ENCODE results near the gene WFDC1.

The WFDC1 gene

GRCh38 chr16:84272740-84273320, 21.8 kb upstream of the WFDC1 start:
- Histone ChIP-seq H3K27ac (ENCODE audit: low read depth, low read length, severe bottlenecking) (no peak overlapping the region), H3K9me3 (ENCODE audit: control insufficient read depth, low read length) (no peaks in the 10 kb centered on the region), H3K36me3 (ENCODE audit: control insufficient read depth, insufficient read depth, low read length) (no peaks in the 10 kb centered on the region), H3K4me3 (ENCODE audit: extremely low read depth, insufficient read depth, low read length, poor library complexity, severe bottlenecking) (no peak overlapping the region), H3K4me1 (ENCODE audit: control insufficient read depth, insufficient read depth, low read length, poor library complexity, severe bottlenecking) (no peaks in the 10 kb centered on the region)
- WGBS, 2 experiments (ENCODE audit: insufficient coverage in 2 of 2) = 0% methylated on average over 1 of the region's 1 CpG

- WGBS, 2 experiments (ENCODE audit: insufficient coverage in 2 of 2) = 93 to 94% methylated on average over 9 of the region's 9 CpGs
Observed at GRCh38 chr16:84274515-84274914, 20.2 kb upstream of the WFDC1 start.

GRCh38 chr16:84275585-84276151, 19.0 kb upstream of the WFDC1 start:
- no peaks in the 10 kb centered on the region for H3K9me3 ChIP-seq (ENCODE audit: control insufficient read depth, low read length)
- H3K36me3 ChIP-seq (ENCODE audit: control insufficient read depth, insufficient read depth, low read length) = no peaks in the 10 kb centered on the region
- WGBS, 2 experiments (ENCODE audit: insufficient coverage in 2 of 2) = 81 to 91% methylated on average over 4 of the region's 6 CpGs
- no peaks in the 10 kb centered on the region for H3K4me1 ChIP-seq (ENCODE audit: control insufficient read depth, insufficient read depth, low read length, poor library complexity, severe bottlenecking)
- no peak overlapping the region for H3K27ac ChIP-seq (ENCODE audit: low read depth, low read length, severe bottlenecking)
- no peak overlapping the region for H3K4me3 ChIP-seq (ENCODE audit: extremely low read depth, insufficient read depth, low read length, poor library complexity, severe bottlenecking)

More at GRCh38 chr16:84274515-84274914, 20.2 kb upstream of the WFDC1 start:
- H3K4me3 ChIP-seq (ENCODE audit: extremely low read depth, insufficient read depth, low read length, poor library complexity, severe bottlenecking) = no peak overlapping the region
- H3K9me3 ChIP-seq (ENCODE audit: control insufficient read depth, low read length) = no peaks in the 10 kb centered on the region
- no peaks in the 10 kb centered on the region for H3K36me3 ChIP-seq (ENCODE audit: control insufficient read depth, insufficient read depth, low read length)
- H3K4me1 ChIP-seq (ENCODE audit: control insufficient read depth, insufficient read depth, low read length, poor library complexity, severe bottlenecking) = no peaks in the 10 kb centered on the region
- no peak overlapping the region for H3K27ac ChIP-seq (ENCODE audit: low read depth, low read length, severe bottlenecking)

- Histone ChIP-seq H3K4me3 (ENCODE audit: extremely low read depth, insufficient read depth, low read length, poor library complexity, severe bottlenecking) (no peak overlapping the region), H3K27ac (ENCODE audit: low read depth, low read length, severe bottlenecking) (no peak overlapping the region), H3K4me1 (ENCODE audit: control insufficient read depth, insufficient read depth, low read length, poor library complexity, severe bottlenecking) (no peaks in the 10 kb centered on the region), H3K36me3 (ENCODE audit: control insufficient read depth, insufficient read depth, low read length) (no peaks in the 10 kb centered on the region), H3K9me3 (ENCODE audit: control insufficient read depth, low read length) (no peaks in the 10 kb centered on the region)
- 21 to 75% methylated on average over 1 to 7 of the region's 10 CpGs for WGBS, 2 experiments (ENCODE audit: insufficient coverage in 2 of 2)
Observed at GRCh38 chr16:84277244-84277823, 17.3 kb upstream of the WFDC1 start.

- Histone ChIP-seq H3K9me3 (ENCODE audit: control insufficient read depth, low read length) (no peaks in the 10 kb centered on the region), H3K27ac (ENCODE audit: low read depth, low read length, severe bottlenecking) (no peak overlapping the region), H3K4me1 (ENCODE audit: control insufficient read depth, insufficient read depth, low read length, poor library complexity, severe bottlenecking) (no peaks in the 10 kb centered on the region), H3K36me3 (ENCODE audit: control insufficient read depth, insufficient read depth, low read length) (no peaks in the 10 kb centered on the region), H3K4me3 (ENCODE audit: extremely low read depth, insufficient read depth, low read length, poor library complexity, severe bottlenecking) (no peak overlapping the region)
- WGBS, 2 experiments (ENCODE audit: insufficient coverage in 2 of 2) = 88 to 89% methylated on average over 7 to 12 of the region's 12 CpGs
Observed at GRCh38 chr16:84278333-84278732, 16.3 kb upstream of the WFDC1 start.

- 17 to 24% methylated on average over 4 to 5 of the region's 6 CpGs for WGBS, 2 experiments (ENCODE audit: insufficient coverage in 2 of 2)
- H3K36me3 ChIP-seq (ENCODE audit: control insufficient read depth, insufficient read depth, low read length) = no peaks in the 10 kb centered on the region
- no peak overlapping the region for H3K4me3 ChIP-seq (ENCODE audit: extremely low read depth, insufficient read depth, low read length, poor library complexity, severe bottlenecking)
- H3K4me1 ChIP-seq (ENCODE audit: control insufficient read depth, insufficient read depth, low read length, poor library complexity, severe bottlenecking) = peaks cover under 1% of the 10 kb centered on the region
- H3K27ac ChIP-seq (ENCODE audit: low read depth, low read length, severe bottlenecking) = no peak overlapping the region
- no peaks in the 10 kb centered on the region for H3K9me3 ChIP-seq (ENCODE audit: control insufficient read depth, low read length)
Observed at GRCh38 chr16:84278968-84279367, 15.7 kb upstream of the WFDC1 start.

GRCh38 chr16:84279881-84280280, 14.8 kb upstream of the WFDC1 start:
- H3K4me1 ChIP-seq (ENCODE audit: control insufficient read depth, insufficient read depth, low read length, poor library complexity, severe bottlenecking) = peaks cover 3% of the 10 kb centered on the region
- no peaks in the 10 kb centered on the region for H3K9me3 ChIP-seq (ENCODE audit: control insufficient read depth, low read length)
- no peak overlapping the region for H3K4me3 ChIP-seq (ENCODE audit: extremely low read depth, insufficient read depth, low read length, poor library complexity, severe bottlenecking)
- 97 to 98% methylated on average over 11 to 12 of the region's 12 CpGs for WGBS, 2 experiments (ENCODE audit: insufficient coverage in 2 of 2)
- H3K36me3 ChIP-seq (ENCODE audit: control insufficient read depth, insufficient read depth, low read length) = no peaks in the 10 kb centered on the region
- no peak overlapping the region for H3K27ac ChIP-seq (ENCODE audit: low read depth, low read length, severe bottlenecking)

- no peaks in the 10 kb centered on the region for H3K36me3 ChIP-seq (ENCODE audit: control insufficient read depth, insufficient read depth, low read length)
- peaks cover 3% of the 10 kb centered on the region for H3K4me1 ChIP-seq (ENCODE audit: control insufficient read depth, insufficient read depth, low read length, poor library complexity, severe bottlenecking)
- no peaks in the 10 kb centered on the region for H3K9me3 ChIP-seq (ENCODE audit: control insufficient read depth, low read length)
- 100% methylated on average over 2 of the region's 3 CpGs for WGBS, 2 experiments (ENCODE audit: insufficient coverage in 2 of 2)
- H3K27ac ChIP-seq (ENCODE audit: low read depth, low read length, severe bottlenecking) = no peak overlapping the region
- no peak overlapping the region for H3K4me3 ChIP-seq (ENCODE audit: extremely low read depth, insufficient read depth, low read length, poor library complexity, severe bottlenecking)
Observed at GRCh38 chr16:84281074-84281473, 13.6 kb upstream of the WFDC1 start.

GRCh38 chr16:84282533-84282932, 12.1 kb upstream of the WFDC1 start:
- Histone ChIP-seq H3K4me3 (ENCODE audit: extremely low read depth, insufficient read depth, low read length, poor library complexity, severe bottlenecking) (no peak overlapping the region), H3K27ac (ENCODE audit: low read depth, low read length, severe bottlenecking) (no peak overlapping the region), H3K9me3 (ENCODE audit: control insufficient read depth, low read length) (no peaks in the 10 kb centered on the region), H3K4me1 (ENCODE audit: control insufficient read depth, insufficient read depth, low read length, poor library complexity, severe bottlenecking) (peaks cover 3% of the 10 kb centered on the region), H3K36me3 (ENCODE audit: control insufficient read depth, insufficient read depth, low read length) (no peaks in the 10 kb centered on the region)
- 89 to 91% methylated on average over 5 of the region's 6 CpGs for WGBS, 2 experiments (ENCODE audit: insufficient coverage in 2 of 2)

GRCh38 chr16:84283314-84284153, 11.1 kb upstream of the WFDC1 start:
- Histone ChIP-seq H3K4me3 (ENCODE audit: extremely low read depth, insufficient read depth, low read length, poor library complexity, severe bottlenecking) (no peak overlapping the region), H3K27ac (ENCODE audit: low read depth, low read length, severe bottlenecking) (no peak overlapping the region), H3K9me3 (ENCODE audit: control insufficient read depth, low read length) (peaks cover 5% of the 10 kb centered on the region), H3K36me3 (ENCODE audit: control insufficient read depth, insufficient read depth, low read length) (no peaks in the 10 kb centered on the region), H3K4me1 (ENCODE audit: control insufficient read depth, insufficient read depth, low read length, poor library complexity, severe bottlenecking) (peaks cover 3% of the 10 kb centered on the region)
- WGBS, 2 experiments (ENCODE audit: insufficient coverage in 2 of 2) = 75 to 86% methylated on average over 21 to 23 of the region's 24 CpGs
